Erythroblast (primary cell): ENCODE data around the gene PTGFRN.

ENCODE experiments used
- GATA1 ChIP-seq: IDR thresholded peaks from 2 replicates; pipeline ENCODE4 v1.6.1; 2011; ENCODE audit warnings: low read depth, mild to moderate bottlenecking, control low read depth, low read length, moderate library complexity
- POLR2A ChIP-seq: IDR thresholded peaks from 2 replicates; pipeline ENCODE4 v1.6.1; 2011; ENCODE audit warnings: mild to moderate bottlenecking, low read length

GRCh38 chr1:116871779-116872146 lies 38.0 kb upstream of the PTGFRN start:
- no peak for TF ChIP-seq POLR2A
- no peak for TF ChIP-seq GATA1
